GM21529 (cell line): ENCODE results near the gene HM13.
A peak's percentile ranks its signal among the peaks of the same experiment; 100 is the strongest.
"Not testable (repeated sequence)": the region's sequence is repeated elsewhere in the genome, so short reads cannot be mapped to it uniquely, and the experiment has no call there.

Source experiments
- ATAC-seq: cut with Tn5 transposase; IDR thresholded peaks from one replicate; pipeline ENCODE4 v1.9.1; 2021; ENCODE audit not compliant: unreplicated experiment

The HM13 gene

DNA sequence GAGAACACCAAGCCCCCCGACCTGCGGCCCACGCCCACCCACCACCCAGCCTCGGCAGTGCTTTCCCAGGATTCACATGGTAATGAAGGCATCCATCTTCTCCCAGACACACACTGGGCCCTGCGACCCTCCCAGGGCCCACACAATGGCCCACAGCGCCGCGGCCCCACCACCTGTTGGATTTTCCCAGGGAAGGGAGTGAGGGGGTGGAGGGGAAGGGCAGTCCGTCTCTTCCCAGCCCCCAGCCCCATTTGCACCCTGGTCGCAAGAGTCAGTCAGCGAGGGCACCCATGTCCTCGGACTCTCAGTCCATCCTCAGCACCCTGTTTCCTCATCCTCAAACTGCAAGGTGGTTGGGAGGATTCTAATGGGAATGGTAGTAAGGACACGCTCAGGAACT lies 67.1 kb downstream of the HM13 start:
- no peak for ATAC-seq

DNA sequence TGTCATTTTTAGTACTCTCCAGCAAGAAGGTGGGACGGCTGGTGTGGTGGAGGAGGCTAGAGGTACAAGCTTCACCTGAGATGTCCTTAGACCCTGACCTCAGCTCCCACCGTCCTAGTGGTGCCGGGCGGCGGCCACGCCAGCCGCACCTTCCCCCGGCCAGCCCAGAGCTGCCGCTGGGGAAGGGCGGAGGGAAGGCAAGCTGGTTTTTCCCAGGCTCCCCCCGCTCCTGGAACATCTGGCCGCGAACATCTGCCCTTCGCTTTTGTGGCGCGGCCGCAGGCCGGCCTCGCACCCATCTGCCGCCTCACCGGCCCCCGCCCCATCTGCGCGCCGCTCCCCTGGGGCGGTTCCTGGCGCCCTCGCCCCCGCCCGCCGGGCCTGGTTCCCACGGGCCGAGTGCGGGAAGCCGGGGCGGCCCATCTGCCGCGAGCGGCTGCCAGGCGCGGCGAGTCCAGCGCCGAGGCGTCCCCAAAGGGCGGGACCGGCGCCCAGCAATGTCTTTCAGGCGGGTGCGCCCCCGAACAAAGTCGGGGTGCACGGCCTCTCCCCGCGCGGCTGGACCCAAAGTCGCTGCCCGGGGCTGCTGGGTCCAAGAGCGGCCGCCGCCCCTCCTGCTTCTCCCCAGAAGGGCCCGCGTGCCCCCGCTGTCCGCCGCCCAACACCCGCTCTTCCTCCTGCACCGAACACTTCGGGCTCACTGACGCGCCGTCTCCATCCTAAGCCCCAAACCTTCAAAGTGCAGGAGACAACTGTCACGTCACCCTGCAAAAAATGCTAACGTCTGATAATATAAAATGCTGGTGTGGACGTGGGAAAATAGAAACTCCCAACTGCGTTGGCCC lies 73.5 kb downstream of the HM13 start:
- no peak for ATAC-seq

DNA sequence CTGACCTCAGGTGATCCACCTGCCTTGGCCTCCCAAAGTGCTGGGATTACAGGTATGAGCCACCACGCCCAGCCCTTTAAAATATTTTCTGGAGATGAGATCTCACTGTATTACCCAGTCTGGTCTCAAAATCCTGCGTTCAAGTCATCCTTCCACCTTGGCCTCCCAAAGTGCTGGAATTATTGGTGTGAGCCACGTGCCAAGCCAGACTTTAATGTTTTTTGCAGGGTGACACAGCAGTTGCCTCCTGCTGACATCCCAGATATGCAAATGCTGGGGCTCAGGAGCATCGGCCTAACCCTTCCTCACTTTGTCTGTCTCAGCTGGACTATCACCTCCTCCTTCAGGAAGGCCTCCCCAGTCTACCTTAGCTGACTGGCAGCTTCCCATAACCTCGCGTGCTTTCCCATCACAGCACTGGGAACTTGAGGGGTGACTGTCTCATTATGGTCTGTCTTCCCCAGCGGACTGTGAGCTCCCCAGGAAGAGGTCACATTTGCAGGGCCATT lies 76.5 kb downstream of the HM13 start:
- ATAC-seq, result no peak

DNA sequence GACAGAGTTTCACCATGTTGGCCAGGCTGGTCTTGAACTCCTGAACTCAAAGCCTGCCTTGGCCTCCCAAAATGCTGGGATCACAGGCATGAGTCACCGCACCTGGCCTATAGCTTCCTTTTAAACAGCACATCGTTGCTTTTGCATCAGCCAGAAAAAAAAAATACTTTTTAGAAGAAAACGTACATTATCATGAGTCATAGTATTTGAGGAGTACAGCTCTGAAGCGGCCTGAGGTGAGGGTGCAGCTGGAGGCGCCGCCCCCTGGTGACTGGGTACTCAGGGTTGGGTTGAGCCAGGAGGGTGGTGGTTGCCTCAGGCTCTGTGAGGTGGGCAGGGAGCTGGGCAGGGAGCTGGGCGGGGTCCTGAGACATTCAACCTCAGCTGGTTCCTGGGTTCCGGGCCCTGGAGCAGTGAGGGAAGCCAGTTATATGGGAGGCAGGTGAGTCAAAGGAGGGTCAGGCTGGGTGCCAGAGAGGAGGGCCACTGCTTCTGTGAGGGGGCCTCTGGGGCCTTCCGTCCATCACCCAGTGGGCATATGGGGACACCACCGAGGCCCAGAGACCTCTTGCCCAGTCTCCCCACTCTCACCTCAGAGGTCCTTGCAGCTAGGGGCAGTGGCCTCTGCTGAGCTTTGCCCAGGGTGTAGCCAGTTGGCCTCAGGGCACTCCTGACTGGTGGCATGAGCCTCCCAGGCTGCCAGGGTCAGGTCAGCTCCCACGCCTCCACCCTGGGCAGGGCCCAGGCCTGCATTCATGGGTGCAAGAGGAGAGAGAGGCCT lies 79.2 kb downstream of the HM13 start:
- ATAC-seq, result no peak

DNA sequence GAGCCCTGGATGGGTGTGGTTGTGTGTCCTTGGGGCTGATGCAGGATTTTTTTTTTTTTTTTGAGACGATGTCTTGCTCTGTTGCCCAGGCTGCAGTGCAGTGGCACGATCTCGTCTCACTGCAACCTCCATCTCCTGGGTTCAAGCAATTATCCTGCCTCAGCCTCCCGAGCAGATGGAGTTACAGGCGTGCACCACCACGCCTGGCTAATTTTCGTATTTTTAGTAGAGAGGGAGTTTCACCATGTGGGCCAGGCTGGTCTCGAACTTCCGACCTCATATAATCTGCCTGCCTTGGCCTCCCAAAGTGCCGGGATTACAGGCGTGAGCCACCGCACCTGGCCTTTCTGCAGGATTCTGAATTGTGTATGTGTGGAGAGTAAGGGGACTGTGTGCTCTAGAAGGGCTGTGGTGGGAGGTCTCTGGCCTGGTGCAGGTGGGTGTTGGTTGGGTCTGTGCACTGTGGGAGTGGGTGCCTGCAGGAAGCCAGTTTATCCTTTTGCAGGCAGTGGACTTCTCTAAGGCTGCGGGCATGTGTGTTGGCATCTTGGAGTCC lies 79.8 kb downstream of the HM13 start:
- ATAC-seq, result no peak

GRCh38 chr20:31594558-31595379 lies 80.5 kb downstream of the HM13 start:
- no peak for ATAC-seq

DNA sequence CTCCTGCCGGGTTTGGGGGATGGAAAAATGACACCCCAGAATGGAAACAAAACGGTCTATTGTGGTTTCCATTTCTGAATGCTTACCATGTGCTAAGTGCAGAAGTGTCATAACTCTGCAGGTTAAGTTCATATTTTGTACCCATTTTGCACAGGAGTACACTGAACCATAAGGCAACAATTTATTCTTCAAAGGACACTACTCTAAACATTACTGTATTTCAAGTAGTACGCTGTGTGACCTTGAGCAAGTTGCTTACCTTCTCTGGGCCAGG lies 81.1 kb downstream of the HM13 start:
- ATAC-seq, result no peak

GRCh38 chr20:31595654-31596411 lies 81.6 kb downstream of the HM13 start:
- no peak for ATAC-seq

DNA sequence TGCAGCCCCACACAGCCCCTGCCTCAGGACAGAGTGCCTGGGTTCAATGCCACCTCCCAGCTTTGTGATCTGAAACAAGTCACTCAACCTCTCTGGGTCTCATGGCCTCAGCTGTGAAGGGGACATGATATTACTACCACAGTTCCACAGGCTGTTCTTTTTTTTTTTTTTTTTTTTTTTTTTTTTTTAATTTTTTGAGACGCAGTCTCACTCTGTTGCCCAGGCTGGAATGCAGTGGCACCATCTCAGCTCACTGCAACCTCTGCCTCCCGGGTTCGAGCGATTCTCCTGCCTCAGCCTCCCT lies 82.1 kb downstream of the HM13 start:
- not testable (repeated sequence) for ATAC-seq

GRCh38 chr20:31596831-31597480 lies 82.7 kb downstream of the HM13 start:
- no peak for ATAC-seq

DNA sequence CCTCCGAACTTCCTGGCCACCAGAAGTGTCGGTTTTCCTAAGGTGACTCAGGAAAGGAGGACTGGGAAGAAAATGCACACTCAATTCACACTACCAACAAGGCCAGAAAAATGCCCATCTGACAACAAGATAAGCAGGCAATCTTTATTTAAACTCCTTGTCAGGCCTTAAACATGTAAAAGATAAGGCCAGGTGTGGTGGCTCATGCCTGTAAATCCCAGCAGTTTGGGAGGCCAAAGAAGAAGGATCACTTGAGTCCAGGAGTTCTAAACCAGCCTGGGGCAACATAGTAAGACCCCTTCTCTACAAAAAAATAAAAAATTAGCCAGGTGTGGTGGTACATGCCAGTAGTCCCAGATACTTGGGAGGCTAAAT lies 83.2 kb downstream of the HM13 start:
- ATAC-seq, result no peak

DNA sequence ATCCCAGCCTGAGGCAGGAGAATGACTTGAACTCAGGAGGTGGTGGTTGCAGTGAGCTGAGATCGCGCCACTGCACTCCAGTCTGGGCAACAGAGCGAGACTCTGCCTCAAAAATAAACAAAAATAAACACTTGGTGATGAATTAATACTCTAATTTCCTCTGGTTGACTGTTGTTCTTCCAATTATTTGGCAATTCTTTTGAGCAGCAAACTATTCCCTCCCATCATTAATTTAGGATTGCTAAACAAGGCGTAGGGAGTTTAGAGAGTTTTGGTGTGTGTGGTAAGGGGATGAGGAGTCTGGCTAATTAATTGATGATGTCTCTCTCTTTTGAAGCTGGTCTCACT lies 88.2 kb downstream of the HM13 start:
- no peak for ATAC-seq

- peak; percentile 67 for ATAC-seq
These were observed 88.7 kb downstream of the HM13 start for GRCh38 chr20:31602779-31603441.

GRCh38 chr20:31603822-31604566 lies 89.8 kb downstream of the HM13 start:
- ATAC-seq, result peak; percentile 42

DNA sequence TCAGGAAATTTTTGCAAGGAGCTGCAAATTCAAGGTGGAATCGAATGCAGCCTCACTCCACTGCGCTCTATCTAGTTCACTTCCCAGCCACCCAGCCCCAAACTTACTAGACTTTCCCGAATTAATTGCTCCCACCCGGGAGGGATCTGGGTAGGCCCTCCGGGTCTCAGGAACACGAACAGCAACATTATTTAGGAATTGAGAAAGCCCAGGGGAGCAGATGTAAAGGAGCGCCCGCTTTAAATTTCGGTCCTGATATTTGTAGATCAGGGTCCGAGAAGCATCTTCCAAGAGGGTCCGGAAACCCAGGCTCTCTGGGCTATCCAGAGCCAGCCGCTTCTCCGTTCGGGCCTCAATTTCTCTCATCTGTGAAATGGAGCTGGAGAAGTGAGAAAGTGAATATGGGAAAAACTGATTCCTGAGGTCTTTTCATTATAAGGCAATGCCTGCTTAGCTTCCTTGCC lies 90.4 kb downstream of the HM13 start:
- ATAC-seq, result no peak

GRCh38 chr20:31605031-31605901 lies 91.0 kb downstream of the HM13 start, which contains the start of gene ID1:
TSS of gene ID1 (plus strand) at chr20:31605289. CDS start at chr20:31605388, 99 bp downstream.
- ATAC-seq, result peak; percentile 82

GRCh38 chr20:31605902-31606803 lies 91.9 kb downstream of the HM13 start:
- no peak for ATAC-seq
